Stimulated activated CD4-positive, alpha-beta T cell treated with anti-CD3 and anti-CD28 coated beads, Interleukin-15, amount 100 ng/mL, for 48 hours (primary cell): ENCODE measurements around the gene CPNE7.
"Not testable (repeated sequence)": the region's sequence is repeated elsewhere in the genome, so short reads cannot be mapped to it uniquely, and the experiment has no call there.

Source experiments
- DNase-seq, 2 donors: peaks; one replicate each; pipeline ENCODE4 v3.0.0-alpha.2; 2020; ENCODE audit warnings: low read depth in 2 of 2

The CPNE7 gene

GRCh38 chr16:89623511-89624261 lies 48.1 kb downstream of the CPNE7 start:
- no peak for DNase-seq

- no peak for DNase-seq
Measured at GRCh38 chr16:89624777-89625761, 49.5 kb downstream of the CPNE7 start.

- no peak for DNase-seq
Measured at GRCh38 chr16:89629827-89630610, 54.5 kb downstream of the CPNE7 start.

- no peak for DNase-seq
Measured at GRCh38 chr16:89633064-89633631, 57.6 kb downstream of the CPNE7 start.

GRCh38 chr16:89634463-89635385 lies 59.2 kb downstream of the CPNE7 start:
- DNase-seq, result not testable (repeated sequence)

- no peak for DNase-seq
Measured at GRCh38 chr16:89636663-89637062, 61.1 kb downstream of the CPNE7 start.

- no peak for DNase-seq
Measured at GRCh38 chr16:89637379-89637778, 61.8 kb downstream of the CPNE7 start.

- no peak for DNase-seq
Measured at GRCh38 chr16:89638455-89638854, 62.9 kb downstream of the CPNE7 start.

GRCh38 chr16:89639385-89639784 lies 63.8 kb downstream of the CPNE7 start:
- no peak for DNase-seq

GRCh38 chr16:89641458-89642119 lies 66.0 kb downstream of the CPNE7 start:
- no peak for DNase-seq

GRCh38 chr16:89642574-89642973 lies 67.0 kb downstream of the CPNE7 start:
- DNase-seq, result no peak

GRCh38 chr16:89643769-89644300 lies 68.3 kb downstream of the CPNE7 start:
- DNase-seq, result no peak

GRCh38 chr16:89645122-89645521 lies 69.6 kb downstream of the CPNE7 start:
- DNase-seq, result no peak

- no peak for DNase-seq
Measured at GRCh38 chr16:89646270-89646669, 70.7 kb downstream of the CPNE7 start.
